RCC 7860 (cell line): ENCODE measurements around the gene CDK16.
"Not testable (repeated sequence)": the region's sequence is repeated elsewhere in the genome, so short reads cannot be mapped to it uniquely, and the experiment has no call there.

Experiments used
- DNase-seq: peaks from one replicate; pipeline ENCODE4 v3.0.0-alpha.2; 2015; ENCODE audit warnings: low spot score
- FAIRE-seq: peaks from 2 replicates; lab custom pipeline; 2012; peaks lifted over from hg19 to GRCh38; lab: Jason Lieb, UNC

The CDK16 gene

GRCh38 chrX:47245156-47245555 lies 26.7 kb downstream of the CDK16 start:
- no peak for FAIRE-seq
- no peak for DNase-seq

- DNase-seq (peak; percentile 70), FAIRE-seq (peak; percentile 82)
Measured at GRCh38 chrX:47247206-47247998, 28.9 kb downstream of the CDK16 start.

GRCh38 chrX:47247999-47248320 lies 29.5 kb downstream of the CDK16 start:
- no peak for FAIRE-seq
- no peak for DNase-seq

- FAIRE-seq, result no peak
- no peak for DNase-seq
Measured at GRCh38 chrX:47248576-47248975, 30.1 kb downstream of the CDK16 start.

GRCh38 chrX:47250017-47250347 lies 31.5 kb downstream of the CDK16 start:
- DNase-seq (no peak), FAIRE-seq (no peak)

- FAIRE-seq, DNase-seq: not testable (repeated sequence)
Measured at GRCh38 chrX:47257620-47258019, 39.1 kb downstream of the CDK16 start.

GRCh38 chrX:47264483-47265173 lies 46.1 kb downstream of the CDK16 start:
- no peak for FAIRE-seq
- peak; percentile 30 for DNase-seq

- no peak for DNase-seq
- FAIRE-seq, result no peak
Measured at GRCh38 chrX:47266643-47267042, 48.2 kb downstream of the CDK16 start.

- FAIRE-seq, result no peak
- DNase-seq, result no peak
Measured at GRCh38 chrX:47272013-47272408, 53.5 kb downstream of the CDK16 start.

- DNase-seq (no peak), FAIRE-seq (no peak)
Measured at GRCh38 chrX:47273011-47273730, 54.7 kb downstream of the CDK16 start.

- no peak for FAIRE-seq
- DNase-seq, result peak; percentile 37
Measured at GRCh38 chrX:47278691-47279090, 60.2 kb downstream of the CDK16 start.
